Right lobe of liver (tissue), 6 donors: ENCODE results near the gene AP1M2. TPM values are rescaled to one million over a fixed set of nuclear protein-coding genes. Genes with fewer than 3 reads are reported as not detected.
"Not testable (repeated sequence)": the region's sequence is repeated elsewhere in the genome, so short reads cannot be mapped to it uniquely, and the experiment has no call there.

Source experiments
- ATAC-seq, 4 donors: fragments of 200-7000 bp; cut with Tn5 transposase; one replicate each; pipeline ENCODE4 v1.9.1; 2020; ENCODE audit warnings: mild to moderate bottlenecking in 4 of 4, moderate library complexity in 4 of 4
- DNase-seq, 3 donors: peaks; one replicate each; pipeline ENCODE4 v3.0.0-alpha.2; 2020
- H3K27ac ChIP-seq, 3 donors: fragments of 200-600 bp; one replicate each; pipeline ENCODE4 v1.8.0; 2022
- H3K27me3 ChIP-seq, 2 donors: fragments of 200-600 bp; one replicate each; pipeline ENCODE4 v1.8.0; 2022
- H3K36me3 ChIP-seq, 4 donors: fragments of 200-600 bp; sonication (generic) in 1 of 4; one replicate each; pipeline versions ENCODE4 v1.5.1 to v1.8.0; 2017 to 2022; ENCODE audit warnings: control low read depth in 1 of 4
- H3K4me1 ChIP-seq, 4 donors: fragments of 200-600 bp; sonication (generic) in 1 of 4; one replicate each; pipeline versions ENCODE4 v1.5.1 to v1.8.0; 2017 to 2022; ENCODE audit warnings: control low read depth in 1 of 4
- H3K4me3 ChIP-seq, 3 donors: fragments of 200-600 bp; one replicate each; pipeline ENCODE4 v1.8.0; 2022
- H3K9me3 ChIP-seq, 4 donors: fragments of 200-600 bp; sonication (generic) in 1 of 4; one replicate each; pipeline versions ENCODE4 v1.5.1 to v1.8.0; 2017 to 2022; ENCODE audit warnings: control low read depth in 1 of 4
- POLR2A ChIP-seq: fragments of 450-650 bp; IDR thresholded peaks from one replicate; pipeline ENCODE4 v1.6.1; 2017; ENCODE audit warnings: antibody characterized with exemption, mild to moderate bottlenecking
- WGBS: methylation state at CpG from one replicate; pipeline ENCODE4 v1.1.6; 2018; ENCODE audit warnings: low coverage, low lambda C conversion rate; ENCODE audit not compliant: insufficient coverage; ENCODE audit errors: missing lambda C conversion rate; 5-methylcytosine and 5-hydroxymethylcytosine counted together
- intact Hi-C, 2 donors: fragments of 100-400 bp; cut with DNase I; formaldehyde crosslinking; loops; one replicate each; pipeline versions ENCODE4 v1.11.2 to v1.14.1; 2022
- total RNA-seq, 6 experiments: library from RNA; depleted of rRNA in 2 of 6; stranded (reverse); fragments of >200 nt in 2 of 6; fragmentation: NEBNext Ultra II Directional in 3 of 6; extraction: Animal tissue kit (Norgen Biotek cat#: 25700) in 3 of 6; gene quantifications; one replicate each; pipeline versions ENCODE4 v1.1.0 to v1.2.4, GENCODE V29; 2016 to 2023
- TF ChIP-seq, protein P1 (sequence below), 4 donors: fragments of 200-600 bp in 3 of 4; fragments of 450-650 bp in 1 of 4; IDR thresholded peaks; one replicate each; pipeline versions ENCODE4 v1.5.1 to v1.8.0; 2016 to 2022; ENCODE audit warnings: antibody characterized with exemption in 4 of 4, mild to moderate bottlenecking in 2 of 4
- donor health status: DM: no; HTN: yes; CAD: no.
- donor health status: DM: no; HTN: no; CAD: no.
- donor health status: DM: no; HTN: no; CAD: no.
- donor health status: DM: no; HTN: yes; CAD: no.
- donor health status: DM: no; HTN: yes; CAD: no.

Gene AP1M2
- total RNA-seq, 6 experiments from 2014 or later, result 0.35 to 2.5 (median 0.75) TPM

- intact Hi-C loops, result no loop called here
- H3K36me3 ChIP-seq, result peaks cover 0 to 28% (median 2%) of the 10 kb centered on the region in 4 donors
- DNase-seq (peak; percentile 60 to 73 (median 65)), ATAC-seq (peak; percentile 51 to 59 (median 54))
- peak overlapping the region; percentile 93 to 99 (median 97) for H3K4me3 ChIP-seq
- H3K4me1 ChIP-seq, result peaks cover 0 to 13% (median 2%) of the 10 kb centered on the region in 4 donors
- no peaks in the 10 kb centered on the region for H3K27me3 ChIP-seq
- peak overlapping the region; percentile 81 to 89 (median 85) for H3K27ac ChIP-seq
- TF ChIP-seq, protein P1, sequence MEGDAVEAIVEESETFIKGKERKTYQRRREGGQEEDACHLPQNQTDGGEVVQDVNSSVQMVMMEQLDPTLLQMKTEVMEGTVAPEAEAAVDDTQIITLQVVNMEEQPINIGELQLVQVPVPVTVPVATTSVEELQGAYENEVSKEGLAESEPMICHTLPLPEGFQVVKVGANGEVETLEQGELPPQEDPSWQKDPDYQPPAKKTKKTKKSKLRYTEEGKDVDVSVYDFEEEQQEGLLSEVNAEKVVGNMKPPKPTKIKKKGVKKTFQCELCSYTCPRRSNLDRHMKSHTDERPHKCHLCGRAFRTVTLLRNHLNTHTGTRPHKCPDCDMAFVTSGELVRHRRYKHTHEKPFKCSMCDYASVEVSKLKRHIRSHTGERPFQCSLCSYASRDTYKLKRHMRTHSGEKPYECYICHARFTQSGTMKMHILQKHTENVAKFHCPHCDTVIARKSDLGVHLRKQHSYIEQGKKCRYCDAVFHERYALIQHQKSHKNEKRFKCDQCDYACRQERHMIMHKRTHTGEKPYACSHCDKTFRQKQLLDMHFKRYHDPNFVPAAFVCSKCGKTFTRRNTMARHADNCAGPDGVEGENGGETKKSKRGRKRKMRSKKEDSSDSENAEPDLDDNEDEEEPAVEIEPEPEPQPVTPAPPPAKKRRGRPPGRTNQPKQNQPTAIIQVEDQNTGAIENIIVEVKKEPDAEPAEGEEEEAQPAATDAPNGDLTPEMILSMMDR (IDR thresholded peaks at IDR 0.05), result no peak
- no peak for TF ChIP-seq POLR2A
- 28% methylated on average over 10 of the region's 22 CpGs for WGBS
- H3K9me3 ChIP-seq, result no peaks in the 10 kb centered on the region
Observed at GRCh38 chr19:10544242-10544752, 42.8 kb downstream of the AP1M2 start.

DNA sequence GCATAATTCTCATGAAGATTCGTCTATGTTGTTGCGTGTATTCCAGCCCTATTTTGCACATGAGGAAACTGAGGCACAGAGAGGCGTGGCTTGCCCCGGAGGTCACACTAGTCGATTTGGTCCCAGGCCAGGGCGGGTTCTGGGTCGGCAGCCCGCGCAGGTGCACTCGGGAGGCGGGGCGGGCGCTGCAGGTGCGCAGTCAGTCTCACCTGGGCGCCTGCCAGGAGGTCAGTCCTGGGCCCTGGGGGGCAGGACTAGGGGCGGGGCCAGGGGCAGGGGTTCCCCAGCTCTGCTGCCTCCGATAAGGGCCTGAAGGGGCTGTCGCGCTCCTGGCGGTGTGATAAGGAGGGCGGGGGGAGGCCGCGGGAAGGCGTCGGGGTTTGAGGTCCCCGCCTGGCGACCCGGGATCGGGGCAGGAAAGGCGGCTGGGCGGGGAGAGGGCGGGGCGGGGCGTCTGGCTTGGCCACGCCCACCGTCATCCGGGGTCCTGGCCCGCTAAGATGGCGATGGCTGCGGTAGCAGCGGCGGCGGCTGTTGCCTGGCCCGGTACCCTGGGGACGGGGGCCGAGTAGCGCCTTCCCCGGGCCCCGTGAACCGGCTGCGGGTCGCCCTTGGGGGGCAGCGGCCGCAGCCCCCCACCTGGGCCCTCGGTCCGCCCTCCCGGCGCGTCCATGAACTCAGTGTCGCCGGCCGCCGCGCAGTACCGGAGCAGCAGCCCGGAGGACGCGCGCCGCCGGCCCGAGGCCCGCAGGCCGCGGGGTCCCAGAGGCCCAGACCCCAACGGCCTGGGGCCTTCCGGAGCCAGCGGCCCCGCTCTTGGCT is 43.5 kb downstream of the AP1M2 start, which contains the start of gene ATG4D:
Gene ATG4D (plus strand): TSS at position 485 of the 822 bp plus-strand sequence. CDS start 187 bp downstream, at position 672.
- ATAC-seq, result peak; percentile 84 to 87 (median 86)
- Histone ChIP-seq H3K4me1 (peaks cover 0 to 13% (median 2%) of the 10 kb centered on the region in 4 donors), H3K27me3 (no peaks in the 10 kb centered on the region), H3K9me3 (no peaks in the 10 kb centered on the region), H3K4me3 (peak within 1 kb of the TSS; percentile 93 to 99 (median 97)), H3K36me3 (peaks cover 0 to 21% (median 2%) of the 10 kb centered on the region in 4 donors), H3K27ac (peak within 1 kb of the TSS; percentile 81 to 89 (median 85))
- 4% methylated on average over 9 of the region's 79 CpGs for WGBS
- intact Hi-C loops, result no loop called here
- peak; percentile 90 to 92 (median 92) for DNase-seq
- peak; percentile 74 for TF ChIP-seq POLR2A
- TF ChIP-seq, protein P1 (IDR thresholded peaks at IDR 0.05), result no peak

DNA sequence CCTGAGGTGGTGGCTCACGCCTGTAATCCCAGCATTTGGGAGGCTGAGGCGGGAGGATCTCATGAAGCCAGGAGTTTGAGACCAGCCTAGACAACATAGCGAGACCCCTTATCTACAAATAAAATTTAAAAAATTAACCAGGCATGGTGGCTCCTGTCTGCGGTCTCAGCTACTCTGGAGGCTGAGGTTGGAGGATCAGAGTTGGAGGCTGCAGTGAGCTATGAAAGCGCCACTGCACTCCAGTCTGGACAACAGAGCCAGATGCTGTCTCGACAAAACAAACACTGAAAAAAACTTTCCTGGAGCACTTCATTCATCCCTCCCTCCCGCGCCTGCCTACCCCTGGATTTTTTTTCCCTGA is 44.1 kb downstream of the AP1M2 start:
- Histone ChIP-seq H3K4me3 (peak overlapping the region; percentile 93 to 99 (median 97)), H3K9me3 (no peaks in the 10 kb centered on the region), H3K4me1 (peaks cover 0 to 13% (median 2%) of the 10 kb centered on the region in 4 donors), H3K27ac (peak overlapping the region in 2 of 3 donors; percentile 81 to 85), H3K36me3 (peaks cover 0 to 17% (median 0%) of the 10 kb centered on the region in 4 donors), H3K27me3 (no peaks in the 10 kb centered on the region)
- TF ChIP-seq POLR2A, result no peak
- TF ChIP-seq, protein P1 (IDR thresholded peaks at IDR 0.05), result no peak
- ATAC-seq, result no peak
- 52% methylated on average over 6 of the region's 8 CpGs for WGBS
- intact Hi-C loops, result no loop called here
- DNase-seq, result no peak

GRCh38 chr19:10539016-10539415 is 48.1 kb downstream of the AP1M2 start:
- H3K4me1 ChIP-seq, H3K9me3 ChIP-seq, intact Hi-C loops, H3K27me3 ChIP-seq, ATAC-seq, H3K36me3 ChIP-seq, H3K4me3 ChIP-seq, DNase-seq, H3K27ac ChIP-seq: not testable (repeated sequence)
- WGBS, result 18% methylated on average over 2 of the region's 9 CpGs
